SHP77 treated with DMSO at 0.1 percent for 48 hours (cell line): ENCODE results near the gene ADGRL1.

ENCODE experiments used
- DNase-seq: peaks from one replicate; lab custom pipeline; 2025; lab: John Stamatoyannopoulos, UW

The ADGRL1 gene

DNA sequence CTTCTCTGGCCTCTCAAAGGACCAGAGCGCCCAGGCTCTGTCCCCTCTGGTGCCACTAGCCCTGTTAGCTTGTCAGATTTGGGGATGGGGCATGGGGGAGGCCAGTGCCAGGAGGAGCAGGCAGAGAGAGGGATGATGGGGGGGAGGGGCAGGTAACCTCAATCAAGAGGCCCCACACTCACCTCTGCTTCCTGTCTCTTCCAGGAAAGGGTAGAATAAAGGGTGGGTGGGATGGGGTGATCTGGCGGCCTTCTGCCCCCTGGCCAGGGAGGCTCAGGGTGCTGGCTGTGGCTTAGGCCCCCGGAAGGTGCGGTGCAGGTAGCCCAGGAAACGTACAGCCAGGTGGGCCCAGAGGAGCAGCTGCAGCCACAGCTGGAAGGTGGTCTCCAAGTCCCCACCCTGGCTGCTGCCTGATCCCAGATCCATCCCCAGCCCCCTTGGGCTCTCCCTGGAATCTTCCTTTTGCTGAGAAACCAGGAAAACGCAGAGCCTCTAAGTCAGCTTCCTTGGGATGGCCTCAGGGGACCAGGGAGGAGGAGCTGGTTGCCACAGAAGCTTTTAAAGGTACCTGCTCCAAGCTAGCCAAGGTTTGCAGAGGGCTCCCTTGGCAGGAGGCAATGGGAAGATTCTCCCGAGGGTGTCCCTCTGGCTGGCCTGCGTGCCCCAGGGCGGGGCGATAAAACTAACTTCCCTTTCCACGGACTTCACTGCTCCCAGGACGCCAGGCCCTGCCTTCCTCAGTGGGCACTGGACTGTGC, 93.7 kb downstream of the ADGRL1 start:
- no peak for DNase-seq

DNA sequence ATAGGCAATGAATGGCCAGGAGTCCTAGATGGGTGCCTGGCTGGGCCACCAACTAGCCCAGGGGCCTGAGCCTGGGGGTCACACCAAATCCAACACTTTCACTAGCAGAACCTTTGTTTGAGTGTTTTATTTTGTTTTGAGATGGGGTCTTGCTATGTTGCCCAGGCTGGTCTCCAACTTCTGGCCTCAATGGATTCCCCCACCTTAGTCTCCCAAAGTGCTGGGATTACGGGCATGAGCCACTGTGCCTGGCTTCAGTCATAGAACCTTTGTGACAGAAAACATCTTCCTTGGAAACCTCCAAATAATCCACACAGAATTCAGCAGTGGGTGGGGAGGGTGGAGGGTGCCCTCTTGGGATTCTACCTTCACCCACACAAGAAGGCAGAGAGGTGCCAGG, 94.5 kb downstream of the ADGRL1 start:
- no peak for DNase-seq

DNA sequence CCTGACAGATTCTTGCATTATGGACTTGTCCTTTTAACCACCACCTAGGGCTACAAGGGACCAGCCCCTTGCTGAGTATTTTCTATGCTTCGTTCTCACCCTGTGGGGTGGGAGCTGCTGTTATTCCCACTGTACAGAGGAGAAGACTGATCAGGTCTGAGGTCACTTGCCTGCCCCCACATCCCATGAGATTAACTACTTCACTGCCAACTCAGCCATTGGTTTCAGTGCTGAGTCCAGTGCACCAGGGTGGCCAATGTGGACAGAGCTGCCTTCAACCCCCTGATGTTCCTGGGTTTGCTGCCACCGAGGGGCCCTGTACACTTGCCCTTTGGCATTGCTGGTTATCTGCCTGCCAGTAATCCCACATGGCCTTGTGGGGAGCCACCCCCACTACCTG, 95.3 kb downstream of the ADGRL1 start:
- DNase-seq = no peak

DNA sequence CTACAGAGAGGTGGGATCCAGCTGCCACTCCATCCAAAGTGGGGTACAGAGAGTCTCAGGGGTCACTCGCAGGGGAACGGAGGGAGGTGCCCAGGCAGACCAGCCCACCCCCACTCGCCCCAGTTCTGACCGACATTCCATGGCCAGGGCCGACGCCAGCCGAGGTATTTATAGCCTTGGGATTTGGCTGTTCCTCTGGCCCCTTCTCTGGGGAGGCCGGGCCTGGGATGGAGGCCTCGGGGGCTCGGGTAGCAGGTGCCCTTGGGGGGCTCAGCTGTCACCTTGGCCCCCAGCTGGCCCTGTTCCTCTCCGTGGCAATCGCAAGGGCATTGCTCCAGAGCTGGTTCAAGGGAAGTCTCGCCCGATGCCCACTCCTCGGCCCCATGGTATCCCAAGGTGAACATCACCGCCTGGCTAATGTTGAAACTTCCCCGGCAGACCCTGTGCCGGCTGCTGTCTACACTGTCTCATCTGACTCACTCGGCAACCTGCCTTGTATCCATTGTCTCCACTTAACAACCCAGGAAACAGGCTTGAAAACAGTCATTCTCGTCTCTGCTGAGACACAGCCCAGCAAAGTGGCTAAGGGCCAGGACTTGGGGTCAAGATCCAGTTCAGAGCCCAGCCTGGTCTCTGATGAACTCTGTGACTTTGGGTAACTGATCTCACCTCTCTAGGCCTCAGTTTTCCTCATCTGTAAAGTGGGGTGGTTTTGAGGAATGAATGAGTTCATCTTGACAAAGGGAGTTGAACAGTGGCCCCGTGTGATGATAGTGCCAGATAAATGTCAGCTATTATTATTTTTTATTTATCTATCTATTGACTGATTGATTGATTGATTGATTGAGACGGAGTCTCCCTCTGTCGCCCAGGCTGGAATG, 98.1 kb downstream of the ADGRL1 start:
- DNase-seq = no peak

DNA sequence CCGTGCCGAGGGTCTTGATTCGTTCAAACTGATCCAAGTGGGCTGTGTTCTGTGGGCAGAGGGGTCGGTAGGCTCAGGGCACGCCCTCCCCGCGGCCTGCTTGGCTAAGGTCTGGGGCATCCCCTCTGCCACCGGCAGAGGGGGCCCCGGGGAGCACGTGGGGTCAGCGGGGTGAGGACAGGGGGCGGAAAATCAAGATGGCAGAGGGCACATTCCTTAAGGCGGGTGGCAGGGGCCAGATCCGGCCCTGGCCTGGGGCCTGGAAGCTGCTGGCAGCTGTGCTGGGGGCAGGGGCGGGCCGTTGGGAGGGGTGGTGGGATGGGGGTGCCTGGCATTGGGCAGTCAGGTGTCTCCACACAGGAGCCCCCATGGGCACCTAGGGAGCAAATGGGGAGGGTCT, 99.1 kb downstream of the ADGRL1 start:
- no peak for DNase-seq

DNA sequence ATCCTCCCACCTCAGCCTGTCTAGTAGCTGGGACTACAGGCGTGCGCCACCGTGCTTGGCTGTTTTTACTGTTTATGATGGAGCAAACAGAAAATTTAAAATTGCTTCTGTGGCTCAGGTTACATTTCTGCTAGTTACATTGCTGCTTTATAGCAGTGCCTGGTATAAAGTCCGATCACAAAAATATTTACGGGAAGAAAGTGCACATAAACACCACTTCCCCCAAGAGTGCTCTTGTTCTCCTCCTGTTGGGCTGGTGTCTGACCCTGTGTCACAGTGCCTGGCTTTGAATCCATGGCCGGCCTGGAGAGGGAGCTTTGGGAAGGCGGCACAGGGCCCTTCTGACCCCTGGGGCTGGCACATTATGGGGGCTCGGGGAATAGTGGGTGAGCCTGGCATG, 100.3 kb downstream of the ADGRL1 start:
- no peak for DNase-seq

DNA sequence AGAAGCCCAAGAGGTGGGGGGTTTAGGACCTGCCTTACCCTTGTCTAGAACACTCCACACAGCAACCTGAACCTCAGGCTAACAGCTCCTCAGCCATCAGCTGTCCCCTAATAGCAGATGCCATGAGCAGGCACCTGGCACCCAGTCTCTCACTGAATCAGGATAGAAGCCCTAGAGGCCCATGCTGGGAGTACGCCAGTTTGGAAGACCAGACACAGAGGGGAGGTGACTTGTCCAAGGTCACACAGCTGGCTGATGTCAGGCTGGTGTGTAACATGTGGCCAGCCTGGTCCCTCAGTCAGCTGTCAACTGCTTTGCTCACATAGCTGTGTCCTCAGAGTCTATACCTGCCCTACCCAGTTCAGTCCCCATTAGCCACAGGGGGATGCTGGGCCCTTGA, 102.7 kb downstream of the ADGRL1 start:
- no peak for DNase-seq

DNA sequence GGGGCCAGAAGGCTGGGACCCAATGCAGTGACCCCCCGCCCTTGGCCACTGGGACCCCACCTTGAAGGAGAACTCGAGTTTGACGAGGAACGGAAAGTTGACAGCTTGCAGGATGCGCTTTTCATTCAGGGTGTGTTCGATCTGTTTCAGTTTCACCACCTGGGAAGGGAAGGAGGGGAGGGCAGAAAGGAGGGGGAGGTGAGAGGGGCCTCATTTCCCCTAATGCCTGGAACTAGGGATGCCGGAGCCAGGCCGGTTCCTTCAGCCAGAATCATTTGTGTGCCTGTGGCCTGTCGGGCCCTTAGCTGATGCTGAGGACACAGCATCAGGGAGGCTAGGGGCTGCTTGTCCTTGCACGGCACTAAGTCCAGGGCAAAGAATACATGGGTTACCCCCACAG, 103.2 kb downstream of the ADGRL1 start:
- no peak for DNase-seq

DNA sequence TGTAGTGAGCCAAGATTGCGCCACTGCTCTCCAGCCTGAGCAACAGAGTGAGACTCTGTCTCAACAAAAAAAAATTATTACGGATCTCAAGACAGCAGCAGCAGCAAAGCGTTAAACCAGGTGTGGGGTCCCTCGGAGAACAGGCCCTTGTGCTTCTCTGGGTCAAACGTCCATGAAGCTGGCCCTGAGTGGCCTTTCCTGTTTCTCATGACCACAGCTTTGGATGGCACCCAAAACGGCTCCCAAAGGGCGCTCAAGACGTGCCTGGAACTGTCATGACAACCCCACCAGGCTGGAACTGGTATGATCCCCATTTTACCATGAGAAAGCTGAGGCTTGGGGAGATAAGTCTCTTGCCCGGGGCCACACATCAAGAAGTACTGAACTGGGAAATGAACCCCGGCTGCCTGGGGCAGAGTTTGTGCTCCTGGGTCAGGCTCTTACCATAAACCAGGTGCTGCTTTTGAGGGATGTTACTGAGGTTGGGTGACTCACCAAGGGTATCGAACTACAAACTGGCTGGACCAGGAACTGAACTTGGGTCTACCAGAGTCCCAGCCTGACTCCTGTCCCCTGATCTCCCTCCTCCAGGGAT, 103.8 kb downstream of the ADGRL1 start:
- DNase-seq = no peak

DNA sequence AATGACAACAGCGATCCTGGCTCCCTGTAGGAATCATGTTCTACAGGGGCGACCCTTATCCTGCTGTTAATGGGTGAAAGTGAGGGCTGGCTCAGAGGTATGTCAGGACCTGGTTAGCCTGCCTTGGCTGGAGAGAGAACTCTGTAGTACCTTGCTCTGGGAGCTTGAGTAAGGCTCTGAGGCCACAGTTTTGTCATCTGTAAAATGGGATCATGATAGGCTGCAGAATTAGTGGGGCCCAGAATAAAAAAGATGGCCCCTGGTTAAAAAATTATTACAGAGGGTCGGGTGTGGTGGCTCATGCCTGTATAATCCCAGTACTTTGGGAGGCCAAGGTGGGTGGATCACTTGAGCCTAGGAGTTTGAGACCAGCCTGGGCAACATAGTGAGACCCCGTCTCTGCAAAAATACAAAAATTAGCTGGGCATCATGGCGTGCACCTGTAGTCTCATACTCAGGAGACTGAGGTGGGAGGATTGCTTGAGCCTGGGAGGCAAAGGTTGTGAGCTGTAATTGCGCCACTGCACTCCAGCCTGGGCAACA, 104.9 kb downstream of the ADGRL1 start:
- DNase-seq = no peak
